ENCODE measurements around the gene GDF11.

GRCh38 chr12:55733021-55733555, 9.8 kb upstream of the GDF11 start:
- no peak for TF ChIP-seq ZNF776 (tag by site-specific recombination; IDR thresholded peaks at IDR 0.05; ENCODE audit: borderline replicate concordance)
- no peak for TF ChIP-seq ZNF24 (tag by site-specific recombination; IDR thresholded peaks at IDR 0.05)
- TF ChIP-seq, protein P1, sequence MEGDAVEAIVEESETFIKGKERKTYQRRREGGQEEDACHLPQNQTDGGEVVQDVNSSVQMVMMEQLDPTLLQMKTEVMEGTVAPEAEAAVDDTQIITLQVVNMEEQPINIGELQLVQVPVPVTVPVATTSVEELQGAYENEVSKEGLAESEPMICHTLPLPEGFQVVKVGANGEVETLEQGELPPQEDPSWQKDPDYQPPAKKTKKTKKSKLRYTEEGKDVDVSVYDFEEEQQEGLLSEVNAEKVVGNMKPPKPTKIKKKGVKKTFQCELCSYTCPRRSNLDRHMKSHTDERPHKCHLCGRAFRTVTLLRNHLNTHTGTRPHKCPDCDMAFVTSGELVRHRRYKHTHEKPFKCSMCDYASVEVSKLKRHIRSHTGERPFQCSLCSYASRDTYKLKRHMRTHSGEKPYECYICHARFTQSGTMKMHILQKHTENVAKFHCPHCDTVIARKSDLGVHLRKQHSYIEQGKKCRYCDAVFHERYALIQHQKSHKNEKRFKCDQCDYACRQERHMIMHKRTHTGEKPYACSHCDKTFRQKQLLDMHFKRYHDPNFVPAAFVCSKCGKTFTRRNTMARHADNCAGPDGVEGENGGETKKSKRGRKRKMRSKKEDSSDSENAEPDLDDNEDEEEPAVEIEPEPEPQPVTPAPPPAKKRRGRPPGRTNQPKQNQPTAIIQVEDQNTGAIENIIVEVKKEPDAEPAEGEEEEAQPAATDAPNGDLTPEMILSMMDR (tag by site-specific recombination; IDR thresholded peaks at IDR 0.05): no peak
